Measurements from ENCODE around the gene GBP3. TPM values are rescaled to one million over a fixed set of nuclear protein-coding genes. Genes with fewer than 3 reads are reported as not detected.

GBP3 gene
- total and polyA plus RNA-seq, 2 of the 8 experiments (the other 6 are each of a cell fraction or from before 2014, with no cell fraction given): not detected

- TF ChIP-seq MAFK (IDR thresholded peaks at IDR 0.05; ENCODE audit: low read depth, low read length): no peak
- TF ChIP-seq ATF3 (IDR thresholded peaks at IDR 0.05; ENCODE audit: insufficient read depth, low read depth, low read length): no peak
- no peak for TF ChIP-seq CREB1 (IDR thresholded peaks at IDR 0.05)
- H2BK5ac ChIP-seq (ENCODE audit: low read depth, low read length): no peak overlapping the region
- H2AK5ac ChIP-seq (ENCODE audit: low read depth, low read length): no peak overlapping the region
- no peak overlapping the region for H3K23ac ChIP-seq (ENCODE audit: insufficient read length)
- H2BK120ac ChIP-seq (replicated peaks; ENCODE audit: low read depth, low read length): no peak overlapping the region
- DNase-seq (ENCODE audit: low read depth in 1 of 2, low spot score in 2 of 2) (no peak), FAIRE-seq (no peak)
- H3K36me3 ChIP-seq (ENCODE audit: control insufficient read depth in 2 of 4, insufficient read depth in 4 of 4, low read length in 3 of 4): no peaks in the 10 kb centered on the region
- H3K4me1 ChIP-seq (replicated peaks in 1 of 4; ENCODE audit: control insufficient read depth in 3 of 4, insufficient read depth in 4 of 4, low read length in 3 of 4): no peaks in the 10 kb centered on the region
- H3K79me2 ChIP-seq (ENCODE audit: control insufficient read depth in 1 of 2, insufficient read depth in 2 of 2, low read length in 2 of 2): no peaks in the 10 kb centered on the region
- WGBS, 2 experiments (ENCODE audit: extremely low coverage in 1 of 2, insufficient coverage in 1 of 2, insufficient read length in 1 of 2, insufficient replicate concordance in 2 of 2, low coverage in 1 of 2, low lambda C conversion rate in 2 of 2, missing lambda C conversion rate in 1 of 2): 97% methylated on average over 11 of the region's 11 CpGs; no CpG with 5 or more reads in 1 of the 2 experiments
- H3K9ac ChIP-seq (replicated peaks in 1 of 4; ENCODE audit: extremely low read depth in 1 of 4, low read depth in 3 of 4, low read length in 3 of 4): no peak overlapping the region
- no peaks in the 10 kb centered on the region for H3K23me2 ChIP-seq (ENCODE audit: low read depth, low read length)
- POLR2A ChIA-PET (ENCODE audit: partially characterized antibody): no interaction called here
- H3K27me3 ChIP-seq (replicated peaks in 1 of 4; ENCODE audit: control insufficient read depth in 3 of 4, extremely low read depth in 1 of 4, insufficient read depth in 3 of 4, low read length in 3 of 4): no peaks in the 10 kb centered on the region
- H3K18ac ChIP-seq (ENCODE audit: extremely low read depth, low read length): no peak overlapping the region
- H2BK12ac ChIP-seq (ENCODE audit: low read depth, low read length): no peak overlapping the region
- H4K91ac ChIP-seq (replicated peaks; ENCODE audit: insufficient read length, low read length): no peak overlapping the region
- no peak overlapping the region for H4K8ac ChIP-seq (ENCODE audit: extremely low read depth, insufficient read depth, low read length)
- no peak overlapping the region for H2BK15ac ChIP-seq (ENCODE audit: low read length)
- H4K5ac ChIP-seq (ENCODE audit: insufficient read length, low read depth, low read length): no peak overlapping the region
- no peaks in the 10 kb centered on the region for H3K79me1 ChIP-seq (ENCODE audit: low read depth, low read length)
- H3K4me2 ChIP-seq (ENCODE audit: insufficient read depth in 1 of 2, low read depth in 2 of 2, low read length in 2 of 2): no peak overlapping the region
- no peaks in the 10 kb centered on the region for H4K20me1 ChIP-seq (replicated peaks in 1 of 2; ENCODE audit: control insufficient read depth in 1 of 2, insufficient read depth in 2 of 2, low read length in 2 of 2)
- no peak overlapping the region for H3K4me3 ChIP-seq (ENCODE audit: extremely low read depth in 1 of 4, insufficient read depth in 2 of 4, low read depth in 3 of 4, low read length in 4 of 4)
- H3K27ac ChIP-seq (ENCODE audit: low read depth, low read length): no peak overlapping the region
- no peaks in the 10 kb centered on the region for H3K9me3 ChIP-seq (ENCODE audit: insufficient read depth in 2 of 2, low read depth in 1 of 2, low read length in 1 of 2)
- H2AFZ ChIP-seq (ENCODE audit: low read length): no peak overlapping the region; the same call in 1 of the 2 replicates
- H3K56ac ChIP-seq (replicated peaks; ENCODE audit: insufficient read length, low read depth, low read length): no peak overlapping the region
- H2BK20ac ChIP-seq (ENCODE audit: low read length): no peak overlapping the region
- H3K14ac ChIP-seq (ENCODE audit: insufficient read length): no peak overlapping the region
- no peak overlapping the region for H3K4ac ChIP-seq (replicated peaks; ENCODE audit: insufficient read length, low read depth, low read length)
- CTCF ChIA-PET (ENCODE audit: partially characterized antibody): interaction anchor here (1.0 to 1.5 kb wide), 2 partner anchors 35 to 40 kb away, joined by 3 read pairs; no protein-coding TSS in a partner anchor
Observed at GRCh38 chr1:89050649-89051033, 28.0 kb upstream of the GBP3 start.
